ENCODE results near the gene ACOT7. TPM values are rescaled to one million over a fixed set of nuclear protein-coding genes. Genes with fewer than 3 reads are reported as not detected.

The ACOT7 gene
- total and polyA plus RNA-seq, 2 experiments from 2014 or later: 20.3 to 39.9 TPM

GRCh38 chr1:6234502-6235295, 158.9 kb downstream of the ACOT7 start:
- TF ChIP-seq CTCF (IDR thresholded peaks at IDR 0.05; ENCODE audit: poor library complexity) (no peak), EZH2phosphoT487 (IDR thresholded peaks at IDR 0.05; ENCODE audit: low read depth, severe bottlenecking, unreplicated experiment) (no peak), EZH2 (IDR thresholded peaks at IDR 0.05; ENCODE audit: borderline replicate concordance) (no peak)
- peak overlapping the region; percentile 55 for H3K27ac ChIP-seq
- no peaks in the 10 kb centered on the region for H4K20me1 ChIP-seq (ENCODE audit: insufficient read depth, poor library complexity, severe bottlenecking)
- H2AFZ ChIP-seq: peak overlapping the region; percentile 33
- H3K9me3 ChIP-seq (ENCODE audit: low read depth): no peaks in the 10 kb centered on the region
- peaks cover 11% of the 10 kb centered on the region for H3K4me1 ChIP-seq (ENCODE audit: insufficient read depth)
- peak overlapping the region; percentile 81 for H3K4me3 ChIP-seq
- H3K36me3 ChIP-seq (replicated peaks; ENCODE audit: insufficient read depth, low read depth): no peaks in the 10 kb centered on the region
- peaks cover 32% of the 10 kb centered on the region for H3K79me2 ChIP-seq
- no peaks in the 10 kb centered on the region for H3K9me2 ChIP-seq (replicated peaks; ENCODE audit: insufficient read depth)
- peak overlapping the region; percentile 94 for H3K4me2 ChIP-seq
- no peak for DNase-seq (ENCODE audit: low spot score)
- H3K27me3 ChIP-seq: peaks cover 7% of the 10 kb centered on the region
- WGBS (ENCODE audit: low lambda C conversion rate, missing lambda C conversion rate): 40% methylated on average over 20 of the region's 20 CpGs

GRCh38 chr1:6233376-6233775, 160.2 kb downstream of the ACOT7 start:
- 86% methylated on average over 1 of the region's 1 CpG for WGBS (ENCODE audit: low lambda C conversion rate, missing lambda C conversion rate)
- Histone ChIP-seq H3K9me2 (replicated peaks; ENCODE audit: insufficient read depth) (no peaks in the 10 kb centered on the region), H3K9me3 (ENCODE audit: low read depth) (no peaks in the 10 kb centered on the region), H3K36me3 (replicated peaks; ENCODE audit: insufficient read depth, low read depth) (no peaks in the 10 kb centered on the region), H3K79me2 (peaks cover 32% of the 10 kb centered on the region), H4K20me1 (ENCODE audit: insufficient read depth, poor library complexity, severe bottlenecking) (no peaks in the 10 kb centered on the region), H2AFZ (no peak overlapping the region), H3K27ac (no peak overlapping the region), H3K27me3 (peaks cover under 1% of the 10 kb centered on the region), H3K4me3 (no peak overlapping the region), H3K4me1 (ENCODE audit: insufficient read depth) (peaks cover 11% of the 10 kb centered on the region), H3K4me2 (no peak overlapping the region)
- TF ChIP-seq EZH2phosphoT487 (IDR thresholded peaks at IDR 0.05; ENCODE audit: low read depth, severe bottlenecking, unreplicated experiment) (no peak), EZH2 (IDR thresholded peaks at IDR 0.05; ENCODE audit: borderline replicate concordance) (no peak), CTCF (IDR thresholded peaks at IDR 0.05; ENCODE audit: poor library complexity) (no peak)
- DNase-seq (ENCODE audit: low spot score): no peak

GRCh38 chr1:6225651-6226050, 167.9 kb downstream of the ACOT7 start:
- TF ChIP-seq EZH2 (IDR thresholded peaks at IDR 0.05; ENCODE audit: borderline replicate concordance): no peak
- no peak for TF ChIP-seq EZH2phosphoT487 (IDR thresholded peaks at IDR 0.05; ENCODE audit: low read depth, severe bottlenecking, unreplicated experiment)
- no peak for TF ChIP-seq CTCF (IDR thresholded peaks at IDR 0.05; ENCODE audit: poor library complexity)
- Histone ChIP-seq H3K9me3 (ENCODE audit: low read depth) (no peaks in the 10 kb centered on the region), H2AFZ (no peak overlapping the region), H3K27ac (peak overlapping the region; percentile 94), H3K27me3 (no peaks in the 10 kb centered on the region), H3K36me3 (replicated peaks; ENCODE audit: insufficient read depth, low read depth) (no peaks in the 10 kb centered on the region), H4K20me1 (ENCODE audit: insufficient read depth, poor library complexity, severe bottlenecking) (no peaks in the 10 kb centered on the region), H3K9me2 (replicated peaks; ENCODE audit: insufficient read depth) (no peaks in the 10 kb centered on the region), H3K4me1 (ENCODE audit: insufficient read depth) (peaks cover 13% of the 10 kb centered on the region), H3K79me2 (peaks cover 2% of the 10 kb centered on the region), H3K4me2 (no peak overlapping the region), H3K4me3 (no peak overlapping the region)
- DNase-seq (ENCODE audit: low spot score): no peak
- 95% methylated on average over 8 of the region's 8 CpGs for WGBS (ENCODE audit: low lambda C conversion rate, missing lambda C conversion rate)
